ENCODE results near the gene MGAT1.
A peak's percentile ranks its signal among the peaks of the same experiment; 100 is the strongest.

Gene MGAT1

DNA sequence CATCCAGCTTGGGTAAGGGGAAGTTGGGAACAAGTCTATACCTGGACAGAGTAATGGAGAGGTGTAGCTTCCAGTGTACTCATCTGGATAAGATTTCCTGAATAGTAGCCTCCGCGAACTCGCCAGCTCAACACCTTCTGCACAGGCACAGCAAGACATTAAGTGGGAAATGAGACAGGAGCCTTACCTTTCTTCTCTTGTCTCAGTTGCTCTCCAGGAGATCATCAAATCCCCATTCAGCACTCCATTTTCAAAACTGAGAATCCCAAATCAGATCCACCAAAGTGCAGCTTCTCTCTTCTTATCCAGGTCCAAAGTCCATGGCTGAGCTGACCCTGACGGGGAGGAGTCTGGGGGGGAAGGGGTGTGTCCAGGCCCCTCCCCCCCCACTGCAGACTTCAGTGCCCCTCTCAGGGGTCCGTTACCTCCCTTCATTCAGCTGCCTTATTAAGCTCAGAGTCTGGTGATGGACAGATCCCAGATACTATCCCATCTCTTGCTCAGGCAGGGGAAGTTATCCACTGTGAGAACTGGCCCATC, 5.9 kb upstream of the MGAT1 start:
- no peak for DNase-seq (ENCODE audit: low read depth in 1 of 2, low spot score in 1 of 2)
- in situ Hi-C loops (cut with HindIII; ENCODE audit: low pct_unique_long_range_greater_than_20kb, low sequenced_read_pairs): no loop called here
- TF ChIP-seq JUND (IDR thresholded peaks at IDR 0.05; ENCODE audit: low read depth): no peak

DNA sequence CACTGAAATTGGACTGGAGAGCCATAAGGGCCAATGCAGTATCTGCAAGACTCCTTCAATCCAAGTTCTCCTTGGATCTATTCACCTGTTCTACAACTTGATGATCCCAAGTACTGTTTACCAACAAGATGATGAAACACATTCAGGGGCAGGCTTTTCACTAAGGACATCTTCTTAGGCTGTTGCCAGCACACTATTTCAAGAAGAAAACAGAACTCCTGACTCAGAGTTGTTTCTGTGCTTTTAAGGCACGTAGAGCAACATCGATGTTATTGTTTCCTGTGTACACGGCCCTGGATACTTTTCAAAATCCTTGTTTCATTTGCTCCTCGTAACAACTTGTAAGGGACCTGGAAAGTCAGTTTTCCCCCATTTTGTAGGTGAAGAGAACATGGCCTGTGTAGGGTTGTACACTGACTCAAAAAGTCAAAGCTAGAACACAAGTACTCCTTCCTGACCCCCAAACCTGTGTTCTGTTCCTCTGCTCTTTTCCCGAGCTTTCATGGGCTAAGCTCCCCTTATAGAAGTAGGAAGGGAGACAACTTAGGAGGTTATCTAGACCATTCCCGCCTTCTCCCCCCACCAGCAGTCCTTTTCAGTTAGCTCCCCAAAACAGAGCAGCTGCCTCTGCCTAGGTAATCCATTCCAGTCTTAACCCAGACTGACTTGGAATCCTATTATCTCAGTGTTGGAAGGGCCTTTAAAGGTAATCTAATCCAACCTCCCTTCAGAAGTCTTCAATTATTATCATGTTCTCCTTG, 5.2 kb upstream of the MGAT1 start:
- no peak for TF ChIP-seq JUND (IDR thresholded peaks at IDR 0.05; ENCODE audit: low read depth)

DNA sequence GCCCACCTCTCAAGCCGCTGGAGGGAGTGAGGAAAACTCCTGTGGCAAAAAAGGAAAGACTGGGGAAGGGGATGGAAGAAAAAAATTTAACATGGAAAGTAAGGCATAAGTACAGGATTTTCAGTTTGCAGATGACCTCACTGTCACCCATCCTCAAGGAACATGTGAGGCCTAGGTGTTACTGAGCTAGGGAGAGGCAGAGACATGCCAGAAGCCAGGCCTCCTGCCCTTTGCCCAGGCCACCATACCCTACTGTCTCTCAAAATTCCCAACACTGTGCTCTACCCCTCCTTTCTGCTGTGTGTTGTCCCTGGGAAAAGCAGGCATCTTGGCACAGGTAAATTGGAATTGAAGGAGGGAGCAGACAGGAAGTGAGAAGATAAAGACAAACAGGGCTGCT, 4.4 kb upstream of the MGAT1 start:
- no peak for TF ChIP-seq JUND (IDR thresholded peaks at IDR 0.05; ENCODE audit: low read depth)
- in situ Hi-C loops (cut with HindIII; ENCODE audit: low pct_unique_long_range_greater_than_20kb, low sequenced_read_pairs): no loop called here
- no peak for DNase-seq (ENCODE audit: low read depth in 1 of 2, low spot score in 1 of 2)

More for the DNA sequence above, 5.2 kb upstream of the MGAT1 start:
- in situ Hi-C loops (cut with HindIII; ENCODE audit: low pct_unique_long_range_greater_than_20kb, low sequenced_read_pairs): no loop called here
- no peak for DNase-seq (ENCODE audit: low read depth in 1 of 2, low spot score in 1 of 2)

DNA sequence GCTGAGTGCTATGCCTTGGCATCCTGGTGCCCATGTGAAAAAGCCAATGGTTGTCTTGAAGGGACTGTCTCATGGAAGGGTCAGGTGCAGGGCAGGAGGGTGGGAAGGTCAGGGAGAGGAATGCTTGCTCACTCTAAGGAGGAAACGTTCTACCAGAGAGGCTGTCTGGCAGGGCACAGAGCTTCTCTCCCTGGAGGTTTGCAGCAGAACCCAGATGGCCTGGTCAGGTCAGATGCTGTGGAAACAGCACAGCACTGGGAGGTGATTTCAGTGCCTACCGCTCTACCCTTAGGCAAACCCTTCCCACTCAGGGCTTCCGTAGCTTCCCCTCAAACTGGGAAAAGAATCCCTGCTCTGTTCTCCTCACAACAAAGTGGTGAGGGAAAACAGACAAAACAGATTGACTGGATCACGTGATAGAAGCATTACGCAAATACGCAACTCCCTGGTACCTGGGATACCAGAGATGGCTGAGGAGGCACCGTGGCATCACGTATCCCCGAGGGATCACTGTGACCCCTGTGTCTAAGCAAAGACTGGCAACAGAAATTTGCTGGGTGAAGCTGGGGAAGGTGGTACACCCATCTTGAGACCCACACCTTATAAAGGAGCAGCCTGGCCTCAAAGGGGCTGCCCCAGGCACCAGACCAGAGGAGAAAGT, 3.9 kb upstream of the MGAT1 start:
- peak in 1 of 2 experiments; percentile 28 for DNase-seq (ENCODE audit: low read depth in 1 of 2, low spot score in 1 of 2)
- TF ChIP-seq JUND (IDR thresholded peaks at IDR 0.05; ENCODE audit: low read depth): no peak
- in situ Hi-C loops (cut with HindIII; ENCODE audit: low pct_unique_long_range_greater_than_20kb, low sequenced_read_pairs): no loop called here

DNA sequence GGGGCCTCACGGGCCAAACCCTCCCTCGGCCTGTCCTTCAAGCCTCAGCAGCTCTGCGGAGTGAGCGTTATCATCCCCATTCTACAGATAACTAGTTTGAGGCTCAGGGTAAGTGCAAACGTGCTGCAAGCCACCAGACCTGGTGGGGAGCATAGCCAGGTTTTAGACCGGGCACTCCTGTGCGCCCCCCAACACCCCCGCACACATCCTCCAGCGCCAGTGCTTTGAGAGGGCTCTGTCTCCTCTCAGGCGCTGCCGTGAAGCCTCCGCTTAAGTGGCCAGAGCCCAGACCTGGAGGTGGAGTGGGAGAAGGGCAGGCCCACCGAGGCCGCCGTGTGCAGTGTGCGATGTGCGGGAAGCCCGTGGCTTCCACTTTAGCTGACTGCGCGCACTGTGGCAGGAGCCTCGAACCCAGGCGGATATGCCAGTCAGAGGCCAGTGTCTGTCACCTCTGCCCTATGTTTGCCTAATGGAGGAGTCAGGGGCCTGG, 1.6 kb upstream of the MGAT1 start:
- TF ChIP-seq JUND (IDR thresholded peaks at IDR 0.05; ENCODE audit: low read depth): no peak
- no peak for DNase-seq (ENCODE audit: low read depth in 1 of 2, low spot score in 1 of 2)
- in situ Hi-C loops (cut with HindIII; ENCODE audit: low pct_unique_long_range_greater_than_20kb, low sequenced_read_pairs): no loop called here

DNA sequence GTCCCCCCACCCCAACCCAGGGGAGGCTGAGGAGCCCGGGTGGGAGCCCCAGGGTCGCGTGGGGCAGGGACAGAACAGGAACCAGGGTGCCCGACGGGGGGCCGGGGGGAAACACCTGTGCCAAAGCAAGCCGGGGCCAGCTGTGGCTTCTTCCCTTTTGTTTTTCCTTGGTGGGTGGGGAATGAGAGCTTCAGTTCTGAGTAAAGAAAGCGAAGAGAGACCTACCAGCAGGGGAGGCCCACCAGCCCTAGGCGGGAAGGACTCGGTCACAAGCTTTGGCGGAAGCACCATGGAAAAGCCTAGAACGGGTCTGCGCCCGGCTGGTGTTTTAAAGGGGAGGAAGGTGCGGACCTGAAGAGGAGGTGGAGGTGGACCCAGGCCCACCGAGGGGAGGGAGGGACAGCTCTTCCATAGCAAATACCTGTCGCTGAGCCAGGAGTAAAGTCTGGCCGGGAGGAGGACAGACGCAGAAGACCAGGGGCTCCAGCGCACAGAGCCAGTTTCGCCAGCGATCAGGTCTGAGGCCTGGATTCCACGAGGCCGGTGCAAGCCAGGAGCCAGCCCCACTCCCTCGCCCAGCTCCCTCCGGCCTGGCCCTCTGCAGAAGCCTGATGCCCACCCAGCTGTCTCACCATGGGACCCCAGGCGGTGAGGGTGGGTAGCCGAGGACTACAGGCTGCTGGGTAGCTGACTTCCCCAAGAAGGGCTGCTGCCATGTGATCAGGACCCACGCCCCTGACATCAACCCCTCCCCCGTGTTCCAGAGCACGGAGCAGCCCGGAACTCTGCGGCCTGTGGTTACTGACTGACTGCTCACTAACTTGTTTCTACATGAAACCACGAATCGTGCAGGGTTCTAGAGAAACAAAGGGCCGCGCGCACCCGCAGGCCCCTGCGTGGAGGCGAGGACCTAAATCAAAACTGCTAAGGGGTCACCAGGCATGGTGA, 849 bp upstream of the MGAT1 start:
- TF ChIP-seq JUND (IDR thresholded peaks at IDR 0.05; ENCODE audit: low read depth): no peak
- in situ Hi-C loops (cut with HindIII; ENCODE audit: low pct_unique_long_range_greater_than_20kb, low sequenced_read_pairs): no loop called here
- DNase-seq (ENCODE audit: low read depth in 1 of 2, low spot score in 1 of 2): no peak

DNA sequence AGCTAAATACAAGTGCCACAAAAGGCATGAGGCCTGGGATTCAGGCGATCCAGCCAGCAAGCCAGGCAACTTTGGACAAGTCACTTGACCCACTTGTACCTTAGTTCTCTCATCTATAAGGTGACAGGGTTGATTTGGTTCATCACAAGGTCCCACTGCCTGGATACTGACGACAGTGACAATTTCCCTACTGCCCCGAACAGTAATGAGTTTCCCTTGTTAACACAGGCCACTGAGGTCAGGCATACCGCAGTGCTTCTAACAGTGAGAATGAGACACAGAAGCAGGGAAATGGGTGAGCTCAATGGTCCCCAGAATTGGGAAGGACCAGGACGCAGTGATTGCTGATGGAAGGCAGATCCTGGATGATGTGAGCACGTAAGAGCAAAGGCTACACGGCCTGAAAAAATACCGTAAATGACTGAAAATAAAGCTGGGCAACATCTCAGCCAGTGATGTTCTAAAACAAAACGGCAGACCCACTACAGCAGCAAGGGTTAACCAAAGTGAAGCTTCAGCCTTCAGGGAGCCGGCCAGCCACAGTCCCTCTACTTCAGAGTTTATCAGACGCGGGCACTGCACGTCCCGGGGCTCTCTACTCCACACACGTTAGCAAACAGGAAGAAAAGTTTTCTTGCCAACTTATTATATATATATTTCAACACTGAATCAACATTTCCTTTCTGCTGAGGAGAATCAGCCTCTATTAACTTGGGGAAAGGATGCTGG, 846 bp downstream of the MGAT1 start:
- TF ChIP-seq JUND (IDR thresholded peaks at IDR 0.05; ENCODE audit: low read depth): no peak
- in situ Hi-C loops (cut with HindIII; ENCODE audit: low pct_unique_long_range_greater_than_20kb, low sequenced_read_pairs): no loop called here
- DNase-seq (ENCODE audit: low read depth in 1 of 2, low spot score in 1 of 2): no peak

DNA sequence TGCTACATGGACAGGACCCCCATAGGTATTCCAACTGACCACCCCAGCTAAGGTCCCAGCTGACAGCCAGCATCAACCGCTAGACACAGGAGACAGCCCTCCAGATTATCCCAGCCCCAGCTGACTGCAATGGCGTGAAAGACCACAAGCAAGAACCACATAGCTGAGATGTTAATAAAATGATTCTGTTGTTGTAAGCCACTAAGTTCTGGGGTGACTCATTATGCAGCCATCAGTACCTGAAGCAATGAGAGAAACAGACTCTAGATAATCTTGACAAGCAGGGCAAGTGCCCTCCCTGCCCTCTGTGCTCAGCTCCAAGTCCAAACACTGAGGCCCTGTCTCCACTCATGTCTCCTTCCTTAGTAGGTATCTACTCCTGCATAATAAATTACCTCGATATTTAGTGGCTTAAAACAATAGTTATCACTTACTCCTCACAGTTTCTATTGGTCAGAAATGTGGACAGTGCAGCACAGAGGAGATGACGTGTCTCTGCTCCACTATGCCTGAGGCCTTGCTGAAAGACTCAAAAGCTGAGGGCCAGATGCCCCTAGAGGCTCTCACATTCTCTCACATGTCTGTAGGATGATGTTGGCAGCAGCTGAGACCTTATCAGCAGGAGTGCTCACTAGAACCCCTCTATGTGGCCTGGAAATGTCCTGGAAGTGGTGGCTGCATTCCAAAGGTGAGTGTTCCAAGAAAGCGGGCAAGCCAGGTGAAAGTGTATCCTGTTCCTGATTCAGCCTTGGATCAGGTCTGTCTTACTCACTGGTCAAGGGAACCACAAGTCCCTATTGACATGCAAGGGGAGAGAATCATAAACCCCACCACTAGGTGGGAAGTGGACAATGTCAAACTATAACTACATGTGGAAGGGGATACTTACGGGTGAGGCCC, 2.5 kb downstream of the MGAT1 start:
- in situ Hi-C loops (cut with HindIII; ENCODE audit: low pct_unique_long_range_greater_than_20kb, low sequenced_read_pairs): no loop called here
- no peak for DNase-seq (ENCODE audit: low read depth in 1 of 2, low spot score in 1 of 2)

DNA sequence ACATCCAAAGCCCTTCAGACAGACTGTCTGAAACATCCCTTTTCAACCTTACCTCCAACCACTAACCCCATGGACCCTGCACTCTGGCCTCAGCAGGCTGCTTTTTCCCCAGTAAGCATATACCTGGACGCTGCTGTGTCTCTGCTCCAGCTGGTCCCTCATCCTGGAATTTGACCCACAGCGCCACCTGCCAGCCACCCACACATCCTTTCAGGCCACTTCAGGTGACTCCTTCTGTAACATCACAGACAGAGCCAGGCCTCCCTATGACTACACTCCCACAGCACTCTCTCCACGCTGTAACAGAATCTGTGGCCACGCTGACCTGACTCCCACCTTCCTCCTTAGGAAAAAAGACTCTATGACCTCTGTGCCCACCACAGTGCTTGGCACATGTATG, 3.4 kb downstream of the MGAT1 start:
- TF ChIP-seq JUND (IDR thresholded peaks at IDR 0.05; ENCODE audit: low read depth): no peak
- in situ Hi-C loops (cut with HindIII; ENCODE audit: low pct_unique_long_range_greater_than_20kb, low sequenced_read_pairs): no loop called here
- DNase-seq (ENCODE audit: low read depth in 1 of 2, low spot score in 1 of 2): peak; percentile 53 to 72

More for the DNA sequence above, 2.5 kb downstream of the MGAT1 start:
- no peak for TF ChIP-seq JUND (IDR thresholded peaks at IDR 0.05; ENCODE audit: low read depth)

DNA sequence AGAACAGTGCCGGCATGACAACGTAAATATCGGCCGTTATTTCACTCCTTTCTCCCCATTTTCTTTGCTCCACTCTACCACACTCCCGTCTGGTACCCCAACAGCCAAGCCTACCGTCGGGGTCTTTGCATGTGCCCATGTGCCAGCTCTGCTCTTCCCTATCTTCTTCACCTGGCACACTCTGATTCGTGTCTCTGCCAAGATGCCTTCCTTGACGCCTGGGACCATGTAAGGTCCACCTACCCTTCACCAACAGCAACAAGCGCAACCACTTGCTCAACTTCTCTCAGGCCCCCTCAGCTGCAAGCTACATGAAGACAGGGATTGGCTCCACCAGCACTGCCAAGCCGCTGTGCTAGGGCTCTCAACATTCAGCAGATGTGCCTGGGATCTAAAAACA, 4.4 kb downstream of the MGAT1 start:
- in situ Hi-C loops (cut with HindIII; ENCODE audit: low pct_unique_long_range_greater_than_20kb, low sequenced_read_pairs): no loop called here
- TF ChIP-seq JUND (IDR thresholded peaks at IDR 0.05; ENCODE audit: low read depth): no peak
- no peak for DNase-seq (ENCODE audit: low read depth in 1 of 2, low spot score in 1 of 2)

Data from T47D (cell line).